CD4-positive, alpha-beta T cell treated with Interleukin-2 at 100 ng/mL for 4 hours (primary cell): ENCODE measurements around the gene CYBA.
"Not testable (repeated sequence)": the region's sequence is repeated elsewhere in the genome, so short reads cannot be mapped to it uniquely, and the experiment has no call there.

Source experiments
- DNase-seq: peaks from one replicate; pipeline ENCODE4 v3.0.0-alpha.2; 2020; ENCODE audit warnings: low spot score

Gene CYBA

GRCh38 chr16:88686439-88687253, 35.8 kb upstream of the CYBA start, which contains the start of gene SNAI3:
TSS of gene SNAI3 (minus strand) at chr16:88686507. CDS start at chr16:88686406, 101 bp downstream.
- DNase-seq: peak; percentile 81

GRCh38 chr16:88686062-88686438, 35.2 kb upstream of the CYBA start:
- peak; percentile 42 for DNase-seq

- DNase-seq: peak; percentile 72
These were observed 34.6 kb upstream of the CYBA start for GRCh38 chr16:88685156-88686061.

GRCh38 chr16:88684569-88685155, 33.8 kb upstream of the CYBA start:
- DNase-seq: no peak

GRCh38 chr16:88681709-88682451, 31.0 kb upstream of the CYBA start:
- peak; percentile 59 for DNase-seq

- peak; percentile 49 for DNase-seq
These were observed 30.3 kb upstream of the CYBA start for GRCh38 chr16:88681084-88681680.

GRCh38 chr16:88680554-88681083, 29.8 kb upstream of the CYBA start:
- DNase-seq: no peak

- DNase-seq: no peak
These were observed 27.5 kb upstream of the CYBA start for GRCh38 chr16:88678224-88678979.

- DNase-seq: no peak
These were observed 26.9 kb upstream of the CYBA start for GRCh38 chr16:88677721-88678120.

GRCh38 chr16:88676502-88677242, 25.8 kb upstream of the CYBA start:
- DNase-seq: no peak

GRCh38 chr16:88673716-88674379, 23.0 kb upstream of the CYBA start:
- no peak for DNase-seq

GRCh38 chr16:88672776-88673175, 21.9 kb upstream of the CYBA start:
- DNase-seq: no peak

GRCh38 chr16:88671806-88672205, 21.0 kb upstream of the CYBA start:
- DNase-seq: no peak

- no peak for DNase-seq
These were observed 19.1 kb upstream of the CYBA start for GRCh38 chr16:88669980-88670379.

- not testable (repeated sequence) for DNase-seq
These were observed 18.6 kb upstream of the CYBA start for GRCh38 chr16:88669493-88669892.

- no peak for DNase-seq
These were observed 16.6 kb upstream of the CYBA start for GRCh38 chr16:88667461-88667860.

- no peak for DNase-seq
These were observed 14.7 kb upstream of the CYBA start for GRCh38 chr16:88665570-88665969.

GRCh38 chr16:88665148-88665547, 14.3 kb upstream of the CYBA start:
- DNase-seq: no peak
